Measurements from ENCODE around the gene RAD51D. TPM values are rescaled to one million over a fixed set of nuclear protein-coding genes. Genes with fewer than 3 reads are reported as not detected.

The RAD51D gene
- polyA plus RNA-seq, 2 of the 4 experiments (the other 2 are of a cell fraction) = 18.4 to 23.8 TPM

DNA sequence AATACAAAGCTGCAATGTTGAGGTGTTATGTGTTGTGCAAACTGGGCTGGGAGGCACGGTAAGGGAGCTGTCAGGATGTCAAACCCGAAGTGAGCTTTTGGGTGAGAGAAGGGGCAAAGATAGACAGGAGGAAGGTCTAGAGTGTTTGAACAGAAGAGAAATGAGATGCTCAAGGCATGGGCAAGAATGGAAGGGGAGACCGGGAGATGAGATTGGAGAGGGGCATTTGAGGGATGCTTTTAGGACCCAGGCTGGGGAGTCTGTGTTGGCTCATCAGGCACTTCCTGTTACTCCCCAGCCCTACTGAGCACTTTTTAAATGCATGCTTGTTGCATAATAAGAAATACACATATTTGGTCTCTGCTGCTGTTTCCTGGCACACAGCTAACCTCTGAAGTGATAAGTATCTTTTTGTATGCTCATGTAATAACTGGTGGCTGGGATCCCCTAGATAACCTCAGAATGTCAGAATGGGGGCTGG lies 41.7 kb upstream of the RAD51D start (continued):
- TF ChIP-seq REST (IDR thresholded peaks at IDR 0.05) (no peak), GATA3 (IDR thresholded peaks at IDR 0.05; ENCODE audit: borderline replicate concordance) (no peak), HOXB13 (CRISPR knock-in tag; IDR thresholded peaks at IDR 0.05; ENCODE audit: low read depth) (no peak), TP53 (CRISPR knock-in tag; IDR thresholded peaks at IDR 0.05) (no peak), ATOH8 (CRISPR knock-in tag; IDR thresholded peaks at IDR 0.05; ENCODE audit: low read depth) (no peak)

- no peak overlapping the region for H3K27ac ChIP-seq
- no peak for FAIRE-seq
- ATAC-seq = no peak
- WGBS (ENCODE audit: missing lambda C conversion rate) = 55% methylated on average over 13 of the region's 13 CpGs
- H3K4me1 ChIP-seq = no peaks in the 10 kb centered on the region
- ChIA-PET POLR2A (no interaction called here), CTCF (interaction anchor here (0.7 to 1.5 kb wide), 6 partner anchors 14 to 588 kb away, joined by 3 to 5 read pairs (median 3); no protein-coding TSS in a partner anchor)
- TF ChIP-seq ZNF302 (CRISPR knock-in tag; IDR thresholded peaks at IDR 0.05) (no peak), POLR2A (IDR thresholded peaks at IDR 0.05; ENCODE audit: low read length) (no peak), RFX5 (IDR thresholded peaks at IDR 0.05) (no peak), ATOH8 (CRISPR knock-in tag; IDR thresholded peaks at IDR 0.05; ENCODE audit: low read depth) (no peak), JUN (IDR thresholded peaks at IDR 0.05) (no peak), TFCP2L1 (CRISPR knock-in tag; IDR thresholded peaks at IDR 0.05) (no peak), HOXB13 (CRISPR knock-in tag; IDR thresholded peaks at IDR 0.05; ENCODE audit: low read depth) (no peak), ESRRA (IDR thresholded peaks at IDR 0.05; ENCODE audit: borderline replicate concordance, low read length) (no peak), BHLHE40 (IDR thresholded peaks at IDR 0.05; ENCODE audit: low read depth, low read length) (no peak), RCOR1 (IDR thresholded peaks at IDR 0.05; ENCODE audit: low read depth, low read length) (no peak), CEBPB (IDR thresholded peaks at IDR 0.05) (no peak), HOXB5 (CRISPR knock-in tag; IDR thresholded peaks at IDR 0.05) (no peak), CHD4 (IDR thresholded peaks at IDR 0.05; ENCODE audit: borderline replicate concordance) (no peak), POLR2AphosphoS2 (conservative IDR thresholded peaks at IDR 0.05; ENCODE audit: low read length) (no peak), EP300 (IDR thresholded peaks at IDR 0.05) (no peak), ZC3H11A (IDR thresholded peaks at IDR 0.05) (no peak), CBX2 (IDR thresholded peaks at IDR 0.05; ENCODE audit: borderline replicate concordance, low read depth) (no peak), RNF2 (IDR thresholded peaks at IDR 0.05; ENCODE audit: borderline replicate concordance, low read depth) (no peak), REST (IDR thresholded peaks at IDR 0.05) (no peak)
- TF ChIP-seq, protein P1, sequence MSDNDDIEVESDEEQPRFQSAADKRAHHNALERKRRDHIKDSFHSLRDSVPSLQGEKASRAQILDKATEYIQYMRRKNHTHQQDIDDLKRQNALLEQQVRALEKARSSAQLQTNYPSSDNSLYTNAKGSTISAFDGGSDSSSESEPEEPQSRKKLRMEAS (IDR thresholded peaks at IDR 0.05) = no peak
- H3K4me3 ChIP-seq = no peak overlapping the region
- H3K4me2 ChIP-seq = no peak overlapping the region
- no peak for DNase-seq (ENCODE audit: low read depth in 1 of 2, low spot score in 1 of 2)
- H3K9me3 ChIP-seq = no peaks in the 10 kb centered on the region
These were observed 40.9 kb upstream of the RAD51D start for GRCh38 chr17:35160354-35161201.
